HTERT RPE-1 (cell line): ENCODE measurements around the gene PKDCC.
"Not testable (repeated sequence)": the region's sequence is repeated elsewhere in the genome, so short reads cannot be mapped to it uniquely, and the experiment has no call there.

Source experiments
- in situ Hi-C: fragments of 300-500 bp; cut with MboI; formaldehyde crosslinking; loops from 4 replicates; pipeline ENCODE4 v1.14.3; 2020; ENCODE audit warnings: low sequenced_read_pairs

The PKDCC gene

GRCh38 chr2:42030200-42030759 lies 17.5 kb upstream of the PKDCC start:
- in situ Hi-C loops, result no loop called here

GRCh38 chr2:42030829-42031228 lies 17.0 kb upstream of the PKDCC start:
- in situ Hi-C loops, result no loop called here

- in situ Hi-C loops, result no loop called here
Observed at GRCh38 chr2:42031281-42032223, 16.3 kb upstream of the PKDCC start.

- in situ Hi-C loops, result no loop called here
Observed at GRCh38 chr2:42032224-42032620, 15.6 kb upstream of the PKDCC start.

GRCh38 chr2:42032745-42033144 lies 15.1 kb upstream of the PKDCC start:
- in situ Hi-C loops, result no loop called here

GRCh38 chr2:42034096-42034495 lies 13.7 kb upstream of the PKDCC start:
- in situ Hi-C loops, result not testable (repeated sequence)

- in situ Hi-C loops, result no loop called here
Observed at GRCh38 chr2:42035241-42035640, 12.6 kb upstream of the PKDCC start.

GRCh38 chr2:42036413-42036812 lies 11.4 kb upstream of the PKDCC start:
- in situ Hi-C loops, result no loop called here

GRCh38 chr2:42036940-42037339 lies 10.9 kb upstream of the PKDCC start:
- in situ Hi-C loops, result no loop called here

GRCh38 chr2:42040643-42041278 lies 7.1 kb upstream of the PKDCC start:
- in situ Hi-C loops, result no loop called here

GRCh38 chr2:42041377-42042127 lies 6.3 kb upstream of the PKDCC start:
- in situ Hi-C loops, result no loop called here

GRCh38 chr2:42042631-42043355 lies 5.0 kb upstream of the PKDCC start:
- in situ Hi-C loops, result no loop called here

GRCh38 chr2:42043789-42044394 lies 3.9 kb upstream of the PKDCC start:
- in situ Hi-C loops, result no loop called here

- in situ Hi-C loops, result no loop called here
Observed at GRCh38 chr2:42044939-42045338, 2.9 kb upstream of the PKDCC start.

GRCh38 chr2:42045352-42045751 lies 2.5 kb upstream of the PKDCC start:
- in situ Hi-C loops, result no loop called here

- in situ Hi-C loops, result no loop called here
Observed at GRCh38 chr2:42045848-42046748, 1.7 kb upstream of the PKDCC start.

GRCh38 chr2:42046819-42047487 lies 868 bp upstream of the PKDCC start:
- in situ Hi-C loops, result no loop called here
